Measurements from ENCODE around the gene TEX101.

DNA sequence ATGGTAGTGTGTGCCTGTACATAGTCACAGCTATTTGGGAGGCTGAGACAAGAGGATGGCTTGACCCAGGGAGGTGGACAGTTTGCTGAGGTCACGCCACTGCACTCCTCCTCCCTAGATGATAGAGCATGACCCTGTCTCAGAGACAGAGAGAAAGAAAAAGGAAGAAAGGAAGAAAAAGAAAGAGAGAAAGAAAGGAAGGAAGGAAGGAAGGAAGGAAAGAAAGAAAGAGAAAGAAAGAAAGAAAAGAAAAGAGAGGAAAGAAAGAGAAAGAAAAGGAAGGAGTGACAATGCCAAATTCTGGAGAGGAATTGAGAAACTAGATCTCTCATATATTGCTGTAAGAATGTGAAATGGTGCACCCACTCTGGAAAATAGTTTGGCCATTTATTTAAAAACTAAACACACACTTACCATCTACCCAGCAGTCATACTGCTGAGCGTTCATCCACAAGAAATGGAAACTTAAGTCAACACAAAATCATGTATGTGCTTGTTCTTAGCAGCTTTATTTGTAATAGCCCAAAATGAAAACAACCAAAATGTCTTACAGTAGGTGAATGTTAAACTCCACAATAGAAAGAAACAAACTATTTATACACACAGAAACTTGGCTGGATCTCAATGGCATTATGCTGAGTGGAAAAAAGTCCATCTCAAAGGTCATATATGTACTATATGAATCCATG, 7.5 kb downstream of the TEX101 start:
- TF ChIP-seq, protein P1, sequence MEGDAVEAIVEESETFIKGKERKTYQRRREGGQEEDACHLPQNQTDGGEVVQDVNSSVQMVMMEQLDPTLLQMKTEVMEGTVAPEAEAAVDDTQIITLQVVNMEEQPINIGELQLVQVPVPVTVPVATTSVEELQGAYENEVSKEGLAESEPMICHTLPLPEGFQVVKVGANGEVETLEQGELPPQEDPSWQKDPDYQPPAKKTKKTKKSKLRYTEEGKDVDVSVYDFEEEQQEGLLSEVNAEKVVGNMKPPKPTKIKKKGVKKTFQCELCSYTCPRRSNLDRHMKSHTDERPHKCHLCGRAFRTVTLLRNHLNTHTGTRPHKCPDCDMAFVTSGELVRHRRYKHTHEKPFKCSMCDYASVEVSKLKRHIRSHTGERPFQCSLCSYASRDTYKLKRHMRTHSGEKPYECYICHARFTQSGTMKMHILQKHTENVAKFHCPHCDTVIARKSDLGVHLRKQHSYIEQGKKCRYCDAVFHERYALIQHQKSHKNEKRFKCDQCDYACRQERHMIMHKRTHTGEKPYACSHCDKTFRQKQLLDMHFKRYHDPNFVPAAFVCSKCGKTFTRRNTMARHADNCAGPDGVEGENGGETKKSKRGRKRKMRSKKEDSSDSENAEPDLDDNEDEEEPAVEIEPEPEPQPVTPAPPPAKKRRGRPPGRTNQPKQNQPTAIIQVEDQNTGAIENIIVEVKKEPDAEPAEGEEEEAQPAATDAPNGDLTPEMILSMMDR (IDR thresholded peaks at IDR 0.05), result no peak
- TF ChIP-seq POLR2AphosphoS5 (IDR thresholded peaks at IDR 0.05; ENCODE audit: low read depth, low read length), result no peak

All from Panc1 (cell line).